Activated CD4-positive, alpha-beta T cell treated with anti-CD3 and anti-CD28 coated beads, Interleukin-2, amount 10 ng/mL, durations not matched to agents 24 days and 14 days (primary cell): ENCODE results near the gene FBXL14. TPM values are rescaled to one million over a fixed set of nuclear protein-coding genes. Genes with fewer than 3 reads are reported as not detected.

Experiments used
- DNase-seq: peaks from one replicate; pipeline ENCODE4 v3.0.0; 2022
- H3K27ac Mint-ChIP-seq: one replicate; pipeline ENCODE4 v1.8.0; 2022; ENCODE audit warnings: mild to moderate bottlenecking, mixed read lengths
- H3K27me3 Mint-ChIP-seq: one replicate; pipeline ENCODE4 v1.8.0; 2022; ENCODE audit warnings: mixed read lengths
- H3K36me3 Mint-ChIP-seq: one replicate; pipeline ENCODE4 v1.8.0; 2022; ENCODE audit warnings: low read depth, mild to moderate bottlenecking, mixed read lengths
- H3K4me1 Mint-ChIP-seq: one replicate; pipeline ENCODE4 v1.8.0; 2021; ENCODE audit warnings: mixed read lengths
- H3K4me3 Mint-ChIP-seq: one replicate; pipeline ENCODE4 v1.8.0; 2022; ENCODE audit warnings: mild to moderate bottlenecking, moderate library complexity, mixed read lengths
- H3K9me3 Mint-ChIP-seq: one replicate; pipeline ENCODE4 v1.8.0; 2021; ENCODE audit warnings: mixed read lengths
- intact Hi-C: fragments of 100-400 bp; cut with micrococcal nuclease; formaldehyde crosslinking; loops from one replicate; pipeline ENCODE4 v1.15.1; 2023
- total RNA-seq: library from RNA; stranded (reverse); gene quantifications from 2 replicates; pipeline ENCODE4 v1.2.3, GENCODE V29; 2022

FBXL14 gene
- total RNA-seq, 1 donor from 2014 or later: 18.8 TPM

- H3K27ac Mint-ChIP-seq: no peak overlapping the region
- H3K4me3 Mint-ChIP-seq: no peak overlapping the region
- peaks cover 4% of the 10 kb centered on the region for H3K36me3 Mint-ChIP-seq
- intact Hi-C loops: loop anchor here (2.0 to 10.0 kb wide), 3 partner anchors 50 to 377 kb away; no protein-coding TSS in a partner anchor
- no peaks in the 10 kb centered on the region for H3K27me3 Mint-ChIP-seq
- no peak for DNase-seq
- no peaks in the 10 kb centered on the region for H3K9me3 Mint-ChIP-seq
- peaks cover 6% of the 10 kb centered on the region for H3K4me1 Mint-ChIP-seq
Measured at GRCh38 chr12:1581973-1582708, 12.2 kb downstream of the FBXL14 start.

GRCh38 chr12:1580526-1580925 lies 13.9 kb downstream of the FBXL14 start:
- no peak overlapping the region for H3K4me3 Mint-ChIP-seq
- H3K4me1 Mint-ChIP-seq: peaks cover 6% of the 10 kb centered on the region
- no peak overlapping the region for H3K27ac Mint-ChIP-seq
- DNase-seq: no peak
- intact Hi-C loops: loop anchor here (5.0 to 10.0 kb wide), 2 partner anchors 48 to 376 kb away; no protein-coding TSS in a partner anchor
- no peaks in the 10 kb centered on the region for H3K27me3 Mint-ChIP-seq
- H3K9me3 Mint-ChIP-seq: no peaks in the 10 kb centered on the region
- peaks cover 4% of the 10 kb centered on the region for H3K36me3 Mint-ChIP-seq

GRCh38 chr12:1579651-1580435 lies 14.5 kb downstream of the FBXL14 start:
- no peak for DNase-seq
- Mint-ChIP-seq H3K4me1 (peaks cover 6% of the 10 kb centered on the region), H3K9me3 (no peaks in the 10 kb centered on the region), H3K27me3 (no peaks in the 10 kb centered on the region), H3K4me3 (no peak overlapping the region), H3K27ac (no peak overlapping the region), H3K36me3 (peaks cover 4% of the 10 kb centered on the region)
- intact Hi-C loops: loop anchor here (5.0 to 10.0 kb wide), 2 partner anchors 48 to 375 kb away; no protein-coding TSS in a partner anchor

- no peak for DNase-seq
- intact Hi-C loops: no loop called here
- no peaks in the 10 kb centered on the region for H3K4me1 Mint-ChIP-seq
- peaks cover 7% of the 10 kb centered on the region for H3K27me3 Mint-ChIP-seq
- peaks cover 3% of the 10 kb centered on the region for H3K9me3 Mint-ChIP-seq
- H3K36me3 Mint-ChIP-seq: peaks cover 2% of the 10 kb centered on the region
- H3K4me3 Mint-ChIP-seq: no peak overlapping the region
- H3K27ac Mint-ChIP-seq: no peak overlapping the region
Measured at GRCh38 chr12:1576410-1577241, 17.8 kb downstream of the FBXL14 start.

GRCh38 chr12:1575408-1576401 lies 18.7 kb downstream of the FBXL14 start:
- intact Hi-C loops: no loop called here
- peaks cover 3% of the 10 kb centered on the region for H3K9me3 Mint-ChIP-seq
- H3K4me3 Mint-ChIP-seq: no peak overlapping the region
- no peaks in the 10 kb centered on the region for H3K4me1 Mint-ChIP-seq
- no peak for DNase-seq
- peaks cover 8% of the 10 kb centered on the region for H3K27me3 Mint-ChIP-seq
- H3K36me3 Mint-ChIP-seq: peaks cover 2% of the 10 kb centered on the region
- H3K27ac Mint-ChIP-seq: no peak overlapping the region

- peaks cover 2% of the 10 kb centered on the region for H3K36me3 Mint-ChIP-seq
- no peaks in the 10 kb centered on the region for H3K4me1 Mint-ChIP-seq
- peaks cover 3% of the 10 kb centered on the region for H3K9me3 Mint-ChIP-seq
- H3K4me3 Mint-ChIP-seq: no peak overlapping the region
- H3K27ac Mint-ChIP-seq: no peak overlapping the region
- DNase-seq: no peak
- intact Hi-C loops: no loop called here
- peaks cover 12% of the 10 kb centered on the region for H3K27me3 Mint-ChIP-seq
Measured at GRCh38 chr12:1574865-1575259, 19.5 kb downstream of the FBXL14 start.

- Mint-ChIP-seq H3K27me3 (peaks cover 12% of the 10 kb centered on the region), H3K4me3 (no peak overlapping the region), H3K27ac (peak overlapping the region; percentile 4), H3K36me3 (peaks cover 2% of the 10 kb centered on the region), H3K4me1 (no peaks in the 10 kb centered on the region), H3K9me3 (peaks cover 3% of the 10 kb centered on the region)
- DNase-seq: no peak
- intact Hi-C loops: no loop called here
Measured at GRCh38 chr12:1573960-1574864, 20.2 kb downstream of the FBXL14 start.

GRCh38 chr12:1572731-1573130 lies 21.6 kb downstream of the FBXL14 start:
- peaks cover 2% of the 10 kb centered on the region for H3K36me3 Mint-ChIP-seq
- intact Hi-C loops: no loop called here
- no peak overlapping the region for H3K27ac Mint-ChIP-seq
- peaks cover 21% of the 10 kb centered on the region for H3K27me3 Mint-ChIP-seq
- H3K9me3 Mint-ChIP-seq: peaks cover 3% of the 10 kb centered on the region
- H3K4me1 Mint-ChIP-seq: no peaks in the 10 kb centered on the region
- H3K4me3 Mint-ChIP-seq: no peak overlapping the region
- DNase-seq: no peak

- H3K27me3 Mint-ChIP-seq: peaks cover 30% of the 10 kb centered on the region
- no peaks in the 10 kb centered on the region for H3K9me3 Mint-ChIP-seq
- no peak for DNase-seq
- no peaks in the 10 kb centered on the region for H3K4me1 Mint-ChIP-seq
- no peak overlapping the region for H3K27ac Mint-ChIP-seq
- H3K4me3 Mint-ChIP-seq: no peak overlapping the region
- intact Hi-C loops: no loop called here
- H3K36me3 Mint-ChIP-seq: no peaks in the 10 kb centered on the region
Measured at GRCh38 chr12:1567852-1568251, 26.5 kb downstream of the FBXL14 start.

GRCh38 chr12:1566449-1567135 lies 27.8 kb downstream of the FBXL14 start:
- Mint-ChIP-seq H3K36me3 (no peaks in the 10 kb centered on the region), H3K27me3 (peaks cover 26% of the 10 kb centered on the region), H3K4me1 (no peaks in the 10 kb centered on the region), H3K4me3 (no peak overlapping the region), H3K27ac (no peak overlapping the region), H3K9me3 (no peaks in the 10 kb centered on the region)
- DNase-seq: no peak
- intact Hi-C loops: no loop called here

GRCh38 chr12:1565172-1565571 lies 29.2 kb downstream of the FBXL14 start:
- no peaks in the 10 kb centered on the region for H3K4me1 Mint-ChIP-seq
- intact Hi-C loops: no loop called here
- H3K36me3 Mint-ChIP-seq: no peaks in the 10 kb centered on the region
- H3K9me3 Mint-ChIP-seq: no peaks in the 10 kb centered on the region
- H3K27me3 Mint-ChIP-seq: peaks cover 27% of the 10 kb centered on the region
- no peak overlapping the region for H3K4me3 Mint-ChIP-seq
- DNase-seq: no peak
- no peak overlapping the region for H3K27ac Mint-ChIP-seq

GRCh38 chr12:1564067-1564466 lies 30.3 kb downstream of the FBXL14 start:
- intact Hi-C loops: no loop called here
- Mint-ChIP-seq H3K9me3 (no peaks in the 10 kb centered on the region), H3K36me3 (no peaks in the 10 kb centered on the region), H3K4me1 (no peaks in the 10 kb centered on the region), H3K27me3 (peaks cover 31% of the 10 kb centered on the region), H3K4me3 (no peak overlapping the region), H3K27ac (no peak overlapping the region)
- DNase-seq: no peak
